ENCODE data around the gene BRMS1L. TPM values are rescaled to one million over a fixed set of nuclear protein-coding genes. Genes with fewer than 3 reads are reported as not detected.
A peak's percentile ranks its signal among the peaks of the same experiment; 100 is the strongest.

Gene BRMS1L
- total RNA-seq, 1 donor from 2014 or later, result 14.3 TPM

DNA sequence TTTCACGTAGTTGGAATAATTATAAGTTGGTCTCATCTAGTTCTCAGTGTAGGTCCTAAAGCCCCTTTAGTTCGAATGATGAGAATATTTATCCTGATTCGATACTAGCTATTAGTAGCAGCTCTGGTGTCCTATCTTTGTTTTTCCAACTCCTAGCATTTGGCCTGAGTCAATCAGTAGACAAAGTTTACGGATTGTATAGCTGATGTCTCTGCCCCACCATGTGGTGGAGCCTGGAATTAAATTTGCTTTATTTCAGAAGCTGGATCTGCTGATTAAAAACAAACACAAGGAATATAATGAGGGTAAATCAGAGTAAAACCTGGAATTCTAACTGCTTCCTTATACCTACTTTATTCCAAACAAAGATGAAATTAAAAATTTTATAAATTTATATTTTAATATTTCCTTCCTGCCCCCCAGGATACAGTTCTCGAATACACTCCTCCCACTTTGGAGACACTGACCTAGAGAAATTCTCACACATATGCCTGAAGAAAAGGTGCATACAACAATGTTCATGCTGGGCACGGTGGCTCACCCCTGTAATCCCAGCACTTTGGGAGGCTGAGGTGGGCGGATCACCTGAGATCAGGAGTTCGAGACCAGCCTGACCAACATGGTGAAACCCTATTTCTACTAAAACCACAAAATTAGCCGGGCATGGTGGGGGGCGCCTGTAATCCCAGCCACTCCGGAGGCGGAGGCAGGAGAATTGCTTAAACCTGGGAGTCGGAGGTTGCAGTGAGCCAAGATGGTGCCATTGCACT is 7.6 kb upstream of the BRMS1L start:
- no peak for TF ChIP-seq EZH2phosphoT487 (IDR thresholded peaks at IDR 0.05)
- TF ChIP-seq, protein P1, sequence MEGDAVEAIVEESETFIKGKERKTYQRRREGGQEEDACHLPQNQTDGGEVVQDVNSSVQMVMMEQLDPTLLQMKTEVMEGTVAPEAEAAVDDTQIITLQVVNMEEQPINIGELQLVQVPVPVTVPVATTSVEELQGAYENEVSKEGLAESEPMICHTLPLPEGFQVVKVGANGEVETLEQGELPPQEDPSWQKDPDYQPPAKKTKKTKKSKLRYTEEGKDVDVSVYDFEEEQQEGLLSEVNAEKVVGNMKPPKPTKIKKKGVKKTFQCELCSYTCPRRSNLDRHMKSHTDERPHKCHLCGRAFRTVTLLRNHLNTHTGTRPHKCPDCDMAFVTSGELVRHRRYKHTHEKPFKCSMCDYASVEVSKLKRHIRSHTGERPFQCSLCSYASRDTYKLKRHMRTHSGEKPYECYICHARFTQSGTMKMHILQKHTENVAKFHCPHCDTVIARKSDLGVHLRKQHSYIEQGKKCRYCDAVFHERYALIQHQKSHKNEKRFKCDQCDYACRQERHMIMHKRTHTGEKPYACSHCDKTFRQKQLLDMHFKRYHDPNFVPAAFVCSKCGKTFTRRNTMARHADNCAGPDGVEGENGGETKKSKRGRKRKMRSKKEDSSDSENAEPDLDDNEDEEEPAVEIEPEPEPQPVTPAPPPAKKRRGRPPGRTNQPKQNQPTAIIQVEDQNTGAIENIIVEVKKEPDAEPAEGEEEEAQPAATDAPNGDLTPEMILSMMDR (IDR thresholded peaks at IDR 0.05), result peak; percentile 60
- no peaks in the 10 kb centered on the region for H3K4me1 Mint-ChIP-seq
- Histone ChIP-seq H3K79me2 (ENCODE audit: low read depth) (no peaks in the 10 kb centered on the region), H3K4me3 (no peak overlapping the region), H4K20me1 (ENCODE audit: low read depth) (no peaks in the 10 kb centered on the region), H3K36me3 (no peaks in the 10 kb centered on the region), H3K9ac (no peak overlapping the region), H3K27ac (no peak overlapping the region), H3K4me1 (no peaks in the 10 kb centered on the region), H3K9me3 (ENCODE audit: low read depth) (no peaks in the 10 kb centered on the region), H3K27me3 (no peaks in the 10 kb centered on the region), H2AFZ (replicated peaks) (peak overlapping the region; percentile 18), H3F3A (ENCODE audit: low read depth) (no peaks in the 10 kb centered on the region), H3K4me2 (no peak overlapping the region)
- H3K9me3 Mint-ChIP-seq, result no peaks in the 10 kb centered on the region
- peaks cover 2% of the 10 kb centered on the region for H3K27me3 Mint-ChIP-seq (ENCODE audit: insufficient read depth, low read depth)
- DNase-seq (ENCODE audit: low spot score), result peak; percentile 50
- H3K27ac Mint-ChIP-seq, result no peak overlapping the region
- H3K4me3 Mint-ChIP-seq, result no peak overlapping the region
- H3K36me3 Mint-ChIP-seq, result no peaks in the 10 kb centered on the region

GRCh38 chr14:35819591-35820540 is 6.3 kb upstream of the BRMS1L start:
- no peaks in the 10 kb centered on the region for H3K36me3 Mint-ChIP-seq
- H3K4me2 ChIP-seq, result no peak overlapping the region
- H3K79me2 ChIP-seq (ENCODE audit: low read depth), result no peaks in the 10 kb centered on the region
- no peaks in the 10 kb centered on the region for H3K4me1 ChIP-seq
- H3K4me3 Mint-ChIP-seq, result no peak overlapping the region
- TF ChIP-seq, protein P1 (IDR thresholded peaks at IDR 0.05), result no peak
- TF ChIP-seq EZH2 (IDR thresholded peaks at IDR 0.05) (no peak), EZH2phosphoT487 (IDR thresholded peaks at IDR 0.05) (no peak)
- no peaks in the 10 kb centered on the region for H3K27me3 ChIP-seq
- no peaks in the 10 kb centered on the region for H3K36me3 ChIP-seq
- H3K27ac Mint-ChIP-seq, result no peak overlapping the region
- H3K9ac ChIP-seq, result no peak overlapping the region
- no peaks in the 10 kb centered on the region for H3F3A ChIP-seq (ENCODE audit: low read depth)
- H2AFZ ChIP-seq (replicated peaks), result no peak overlapping the region
- H3K9me3 ChIP-seq (ENCODE audit: low read depth), result no peaks in the 10 kb centered on the region
- peaks cover 2% of the 10 kb centered on the region for H3K27me3 Mint-ChIP-seq (ENCODE audit: insufficient read depth, low read depth)
- H3K4me3 ChIP-seq, result no peak overlapping the region
- H3K27ac ChIP-seq, result no peak overlapping the region
- H3K9me3 Mint-ChIP-seq, result no peaks in the 10 kb centered on the region
- no peak for DNase-seq (ENCODE audit: low spot score)
- no peaks in the 10 kb centered on the region for H3K4me1 Mint-ChIP-seq
- no peaks in the 10 kb centered on the region for H4K20me1 ChIP-seq (ENCODE audit: low read depth)

DNA sequence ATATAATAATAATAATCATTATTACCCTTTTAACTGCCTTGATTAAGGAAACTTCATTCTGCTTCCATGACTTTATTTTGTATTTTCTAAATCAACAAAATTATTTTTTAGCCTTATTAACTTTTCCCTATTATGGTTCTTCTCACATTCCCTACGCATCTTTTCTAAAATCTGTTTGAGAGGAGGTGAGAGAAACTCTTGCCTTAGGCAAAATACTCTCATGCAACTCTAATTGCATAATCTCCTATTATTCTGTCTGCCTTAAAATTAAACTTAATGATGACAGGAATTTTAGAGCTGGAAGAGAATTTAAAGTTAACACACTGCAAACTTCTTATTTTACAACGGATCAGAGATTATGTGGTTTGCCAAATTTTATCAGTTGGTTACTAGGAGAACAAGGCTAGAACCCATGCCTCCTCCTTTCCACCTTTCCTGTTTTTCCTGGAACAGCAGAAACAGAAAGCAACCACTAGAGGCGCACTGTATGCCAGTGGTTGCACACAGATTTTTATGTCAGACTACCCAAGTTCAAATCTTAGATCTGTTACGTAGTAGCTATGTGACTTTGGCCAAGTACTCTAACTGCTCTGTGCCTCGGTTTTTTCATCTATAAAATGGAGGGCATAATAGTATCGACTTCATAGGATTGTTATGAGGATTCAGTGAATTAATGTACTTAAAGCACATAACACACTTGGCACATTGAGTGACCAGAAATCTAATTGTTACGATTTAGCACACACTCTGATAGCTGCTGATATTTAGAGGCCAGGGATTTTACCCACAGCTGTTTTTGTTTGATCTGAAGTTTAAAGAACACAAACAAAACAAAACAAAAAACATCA is 4.3 kb upstream of the BRMS1L start:
- TF ChIP-seq EZH2 (IDR thresholded peaks at IDR 0.05) (no peak), EZH2phosphoT487 (IDR thresholded peaks at IDR 0.05) (no peak)
- TF ChIP-seq, protein P1 (IDR thresholded peaks at IDR 0.05), result peak; percentile 35
- no peak overlapping the region for H3K27ac Mint-ChIP-seq
- H3K9me3 Mint-ChIP-seq, result no peaks in the 10 kb centered on the region
- H3K4me2 ChIP-seq, result no peak overlapping the region
- peaks cover 6% of the 10 kb centered on the region for H3F3A ChIP-seq (ENCODE audit: low read depth)
- no peak overlapping the region for H2AFZ ChIP-seq (replicated peaks)
- no peak overlapping the region for H3K27ac ChIP-seq
- H3K79me2 ChIP-seq (ENCODE audit: low read depth), result no peaks in the 10 kb centered on the region
- H3K4me3 ChIP-seq, result no peak overlapping the region
- H3K27me3 Mint-ChIP-seq (ENCODE audit: insufficient read depth, low read depth), result peaks cover 4% of the 10 kb centered on the region
- H3K4me3 Mint-ChIP-seq, result no peak overlapping the region
- no peaks in the 10 kb centered on the region for H3K9me3 ChIP-seq (ENCODE audit: low read depth)
- H3K36me3 ChIP-seq, result no peaks in the 10 kb centered on the region
- no peak overlapping the region for H3K9ac ChIP-seq
- H3K4me1 ChIP-seq, result no peaks in the 10 kb centered on the region
- no peaks in the 10 kb centered on the region for H4K20me1 ChIP-seq (ENCODE audit: low read depth)
- no peaks in the 10 kb centered on the region for H3K27me3 ChIP-seq
- H3K4me1 Mint-ChIP-seq, result peaks cover 3% of the 10 kb centered on the region
- DNase-seq (ENCODE audit: low spot score), result no peak
- no peaks in the 10 kb centered on the region for H3K36me3 Mint-ChIP-seq

All from neural progenitor cell (in vitro differentiated cells).